IMR-90 (cell line): ENCODE results near the gene MZT1. TPM values are rescaled to one million over a fixed set of nuclear protein-coding genes. Genes with fewer than 3 reads are reported as not detected.

Experiments used
- ATAC-seq: fragments of 200-7000 bp; cut with Tn5 transposase; 2 replicates; pipeline ENCODE4 v1.9.1; 2020; ENCODE audit warnings: low read depth, mild to moderate bottlenecking, moderate library complexity
- BruUV-seq: library from RNA; stranded (reverse); fragments of 400-500 nt; replicated peaks from 2 replicates; lab custom pipeline; 2021; lab: Mats Ljungman, UMichigan
- CTCF ChIA-PET: fragments of 300-600 bp; formaldehyde crosslinking; extraction: SDS; loops from one replicate; lab custom pipeline; 2021; ENCODE audit warnings: antibody characterized with exemption; lab: Yijun Ruan, JAX
- POLR2A ChIA-PET: fragments of 300-600 bp; sonication (Branson Sonifier 250); formaldehyde crosslinking; loops from one replicate; lab custom pipeline; 2022; ENCODE audit warnings: antibody characterized with exemption; ENCODE audit not compliant: unreplicated experiment; lab: Charles Lee
- DNase-seq: peaks from one replicate; pipeline ENCODE4 v3.0.0; 2013
- H2AFZ ChIP-seq: replicated peaks from 2 replicates; pipeline ENCODE3; 2013; ENCODE audit warnings: low read length, mild to moderate bottlenecking; ENCODE audit not compliant: poor library complexity
- H2AK5ac ChIP-seq: 2 replicates; pipeline ENCODE4 v1.6.1; 2013; ENCODE audit warnings: low read depth, low read length, inconsistent platforms
- H2AK9ac ChIP-seq: replicated peaks from 2 replicates; pipeline ENCODE3; 2013; ENCODE audit warnings: mild to moderate bottlenecking, low read depth, low read length, moderate library complexity; ENCODE audit not compliant: poor library complexity
- H2BK120ac ChIP-seq: 2 replicates; pipeline ENCODE4 v1.6.1; 2013; ENCODE audit warnings: low read depth, low read length, inconsistent platforms
- H2BK15ac ChIP-seq: 3 replicates; pipeline ENCODE4 v1.6.1; 2013; ENCODE audit warnings: low read depth, low read length, inconsistent platforms
- H2BK20ac ChIP-seq: 2 replicates; pipeline ENCODE4 v1.6.1; 2013; ENCODE audit warnings: low read depth, mild to moderate bottlenecking, inconsistent platforms, low read length, moderate library complexity
- H2BK5ac ChIP-seq: 2 replicates; pipeline ENCODE4 v1.6.1; 2013; ENCODE audit warnings: mild to moderate bottlenecking, low read depth, low read length, inconsistent platforms; ENCODE audit not compliant: poor library complexity, severe bottlenecking
- H3K14ac ChIP-seq: replicated peaks from 2 replicates; pipeline ENCODE4 v1.6.1; 2013; ENCODE audit warnings: low read depth, low read length, inconsistent platforms
- H3K18ac ChIP-seq: 2 replicates; pipeline ENCODE4 v1.6.1; 2013; ENCODE audit warnings: low read depth, low read length, control low read depth
- H3K23ac ChIP-seq: 2 replicates; pipeline ENCODE4 v1.6.1; 2013; ENCODE audit warnings: low read depth, low read length, inconsistent platforms
- H3K27ac ChIP-seq: 2 replicates; pipeline ENCODE4 v1.5.1; 2013; ENCODE audit warnings: mild to moderate bottlenecking, control low read depth, low read length; ENCODE audit not compliant: insufficient read depth
- H3K27me3 ChIP-seq: 2 replicates; pipeline ENCODE4 v1.6.1; 2013; ENCODE audit warnings: low read length; ENCODE audit not compliant: control insufficient read depth, insufficient read depth
- H3K36me3 ChIP-seq: 2 replicates; pipeline ENCODE4 v1.6.1; 2013; ENCODE audit warnings: low read length, mixed read lengths; ENCODE audit not compliant: control insufficient read depth, insufficient read depth
- H3K4ac ChIP-seq: 2 replicates; pipeline ENCODE4 v1.6.1; 2013; ENCODE audit warnings: low read depth, low read length, inconsistent platforms
- H3K4me1 ChIP-seq: 2 replicates; pipeline ENCODE4 v1.6.1; 2013; ENCODE audit warnings: low read length, mixed read lengths; ENCODE audit not compliant: control insufficient read depth, insufficient read depth
- H3K4me2 ChIP-seq: 2 replicates; pipeline ENCODE4 v1.6.1; 2013; ENCODE audit warnings: low read depth, mild to moderate bottlenecking, control low read depth, low read length, moderate library complexity
- H3K4me3 ChIP-seq: 2 replicates; pipeline ENCODE4 v1.5.1; 2013; ENCODE audit warnings: low read depth, mild to moderate bottlenecking, control low read depth, low read length, moderate library complexity; ENCODE audit not compliant: insufficient read depth
- H3K56ac ChIP-seq: 2 replicates; pipeline ENCODE4 v1.6.1; 2013; ENCODE audit warnings: low read length, inconsistent platforms; ENCODE audit not compliant: insufficient read depth; ENCODE audit errors: extremely low read depth
- H3K79me1 ChIP-seq, 2 experiments: 2 replicates each; pipeline ENCODE4 v1.6.1; 2013; ENCODE audit warnings: low read length in 2 of 2, inconsistent platforms in 1 of 2, low read depth in 1 of 2
- H3K9ac ChIP-seq: 2 replicates; pipeline ENCODE4 v1.6.1; 2013; ENCODE audit warnings: low read depth, low read length, control low read depth
- H3K9me1 ChIP-seq: 2 replicates; pipeline ENCODE4 v1.6.1; 2013; ENCODE audit warnings: low read length, inconsistent platforms; ENCODE audit not compliant: insufficient read depth
- H3K9me3 ChIP-seq: 2 replicates; pipeline ENCODE4 v1.6.1; 2013; ENCODE audit warnings: low read length; ENCODE audit not compliant: control insufficient read depth, insufficient read depth
- H4K20me1 ChIP-seq: 2 replicates; pipeline ENCODE4 v1.6.1; 2013; ENCODE audit warnings: low read length, inconsistent platforms; ENCODE audit not compliant: insufficient read depth
- H4K5ac ChIP-seq: 2 replicates; pipeline ENCODE4 v1.6.1; 2013; ENCODE audit warnings: mild to moderate bottlenecking, low read depth, low read length, control low read depth
- H4K8ac ChIP-seq, 2 experiments: 2 replicates each; pipeline ENCODE4 v1.6.1; 2013; ENCODE audit warnings: low read depth in 2 of 2, low read length in 2 of 2, control low read depth in 1 of 2, inconsistent platforms in 1 of 2
- H4K91ac ChIP-seq: 2 replicates; pipeline ENCODE4 v1.6.1; 2013; ENCODE audit warnings: low read depth, low read length, inconsistent platforms; ENCODE audit not compliant: insufficient read depth
- BHLHE40 ChIP-seq: fragments of 150-350 bp; IDR thresholded peaks from 2 replicates; pipeline ENCODE4 v1.6.1; 2016; ENCODE audit warnings: mild to moderate bottlenecking, low read depth, low read length
- CEBPB ChIP-seq: IDR thresholded peaks from 2 replicates; pipeline ENCODE4 v1.6.1; 2012; ENCODE audit warnings: low read depth, low read length, improper control_type of control experiment
- CHD1 ChIP-seq: IDR thresholded peaks from 2 replicates; pipeline ENCODE4 v1.6.1; 2012; ENCODE audit warnings: low read depth, low read length, improper control_type of control experiment
- FOS ChIP-seq: fragments of 150-350 bp; IDR thresholded peaks from 2 replicates; pipeline ENCODE4 v1.6.1; 2016; ENCODE audit warnings: low read depth, low read length
- MAFK ChIP-seq: IDR thresholded peaks from 2 replicates; pipeline ENCODE4 v1.6.1; 2012; ENCODE audit warnings: low read depth, low read length, improper control_type of control experiment
- MAZ ChIP-seq: IDR thresholded peaks from 2 replicates; pipeline ENCODE4 v1.6.1; 2012; ENCODE audit warnings: low read depth, mild to moderate bottlenecking, low read length, improper control_type of control experiment, moderate library complexity, borderline replicate concordance
- MXI1 ChIP-seq: IDR thresholded peaks from 2 replicates; pipeline ENCODE4 v1.6.1; 2012; ENCODE audit warnings: low read depth, mild to moderate bottlenecking, low read length, moderate library complexity, borderline replicate concordance
- NFE2L2 ChIP-seq: fragments of 150-350 bp; IDR thresholded peaks from 2 replicates; pipeline ENCODE4 v1.6.1; 2016; ENCODE audit warnings: low read depth, mild to moderate bottlenecking, low read length
- POLR2A ChIP-seq: IDR thresholded peaks from 2 replicates; pipeline ENCODE4 v1.6.1; 2012; ENCODE audit warnings: mild to moderate bottlenecking, low read depth, low read length
- RAD21 ChIP-seq: IDR thresholded peaks from 2 replicates; pipeline ENCODE4 v1.6.1; 2012; ENCODE audit warnings: low read length, improper control_type of control experiment
- RCOR1 ChIP-seq: IDR thresholded peaks from 2 replicates; pipeline ENCODE4 v1.6.1; 2012; ENCODE audit warnings: mild to moderate bottlenecking, low read length, improper control_type of control experiment; ENCODE audit not compliant: insufficient replicate concordance
- RFX5 ChIP-seq: IDR thresholded peaks from 2 replicates; pipeline ENCODE4 v1.8.0; 2012; ENCODE audit warnings: low read depth, mild to moderate bottlenecking, low read length, moderate library complexity
- SMC3 ChIP-seq: fragments of 150-350 bp; IDR thresholded peaks from 2 replicates; pipeline ENCODE4 v1.6.1; 2016; ENCODE audit warnings: low read depth, mild to moderate bottlenecking, antibody characterized with exemption, low read length, moderate library complexity
- USF2 ChIP-seq: fragments of 150-350 bp; IDR thresholded peaks from 2 replicates; pipeline ENCODE4 v1.6.1; 2017; ENCODE audit warnings: mild to moderate bottlenecking, antibody characterized with exemption, low read length, low read depth
- WGBS, 2 experiments: methylation state at CpG; one replicate each; pipeline versions ENCODE4 v1.1.5 to v1.1.7; 2013; ENCODE audit warnings: missing lambda C conversion rate in 2 of 2; ENCODE audit not compliant: insufficient read length in 1 of 2; ENCODE audit errors: extremely low coverage in 2 of 2; 5-methylcytosine and 5-hydroxymethylcytosine counted together
- dilution Hi-C: fragments of 300-500 bp; cut with HindIII; formaldehyde crosslinking; loops from one replicate; pipeline ENCODE4 v1.14.3; 2018; ENCODE audit warnings: low sequenced_read_pairs; ENCODE audit not compliant: unreplicated experiment
- in situ Hi-C: fragments of 300-500 bp; cut with MboI; formaldehyde crosslinking; loops from 3 replicates; pipeline ENCODE4 v1.14.3; 2019; ENCODE audit warnings: low sequenced_read_pairs, inconsistent platforms, mixed read lengths
- intact Hi-C: fragments of 100-400 bp; cut with micrococcal nuclease; formaldehyde crosslinking; loops from 2 replicates; pipeline ENCODE4 v1.10.0; 2022
- polyA plus RNA-seq, 3 experiments: library from polyadenylated mRNA; depleted of rRNA; stranded (reverse); fragments of >200 nt; gene quantifications; 2 replicates each; pipeline ENCODE4 v1.2.3, GENCODE V29; 2012; ENCODE audit warnings: low replicate concordance in 1 of 3
- total RNA-seq: library from RNA; depleted of rRNA; stranded (reverse); fragments of >200 nt; gene quantifications from 2 replicates; pipeline ENCODE4 v1.2.3, GENCODE V29; 2012
- TF ChIP-seq, protein P1 (sequence below): conservative IDR thresholded peaks from 2 replicates; pipeline ENCODE4 v1.5.1; 2012; ENCODE audit warnings: mild to moderate bottlenecking, low read depth, low read length, improper control_type of control experiment
- TF ChIP-seq, protein P2 (sequence below): fragments of 150-350 bp; IDR thresholded peaks from 2 replicates; pipeline ENCODE4 v1.6.1; 2016; ENCODE audit warnings: low read depth, mild to moderate bottlenecking, low read length, moderate library complexity, borderline replicate concordance

Gene MZT1
- total and polyA plus RNA-seq, 2 of the 4 experiments (the other 2 are of a cell fraction): 3.6 to 5.3 TPM

DNA sequence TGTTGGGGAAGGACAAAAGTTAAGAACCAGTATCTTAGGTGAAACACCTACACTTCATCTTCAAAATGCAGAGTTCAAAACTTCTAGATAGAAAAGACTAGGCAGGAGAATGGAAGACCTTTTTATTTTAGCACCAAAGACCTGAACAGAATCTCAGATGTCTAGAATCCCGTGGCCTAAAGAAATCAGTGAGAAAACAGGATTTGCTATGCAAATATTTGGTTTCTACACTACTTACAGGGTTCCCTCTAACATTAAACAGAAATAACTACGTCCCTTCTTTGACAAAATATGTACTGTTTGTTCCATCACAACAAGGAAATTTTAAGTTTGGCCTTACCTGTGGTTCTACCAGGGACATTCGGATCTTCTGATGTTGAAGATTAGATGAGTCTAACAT is 32.8 kb upstream of the MZT1 start:
- Histone ChIP-seq H3K27ac (no peak overlapping the region), H2AK5ac (no peak overlapping the region), H3K9ac (no peak overlapping the region), H3K4me2 (no peak overlapping the region), H3K14ac (no peak overlapping the region), H4K91ac (no peak overlapping the region), H4K20me1 (no peaks in the 10 kb centered on the region), H3K9me3 (no peaks in the 10 kb centered on the region), H3K4me1 (no peaks in the 10 kb centered on the region), H3K27me3 (no peaks in the 10 kb centered on the region), H3K4ac (no peak overlapping the region), H2AFZ (no peak overlapping the region), H4K5ac (no peak overlapping the region), H3K56ac (no peak overlapping the region), H2BK5ac (no peak overlapping the region), H3K23ac (no peak overlapping the region), H2AK9ac (no peak overlapping the region), H2BK15ac (no peak overlapping the region), H4K8ac (no peak overlapping the region), H2BK120ac (no peak overlapping the region), H3K79me1 (0 out of 4 replicates have a peak, but pooled peaks cover 0 to under 1% of the 10 kb centered on the region in 2 experiments), H3K36me3 (peaks cover 34% of the 10 kb centered on the region), H3K4me3 (no peak overlapping the region), H2BK20ac (no peak overlapping the region), H3K18ac (no peak overlapping the region), H3K9me1 (no peaks in the 10 kb centered on the region)
- dilution Hi-C loops: no loop called here
- DNase-seq: no peak
- ChIA-PET POLR2A (no interaction called here), CTCF (no interaction called here)
- WGBS, 2 experiments: no CpG with 5 or more reads among the region's 3 CpGs
- intact Hi-C loops: loop anchor here (2.0 kb wide), 1 partner anchor 15 kb away; no protein-coding TSS in a partner anchor
- in situ Hi-C loops: no loop called here
- no peak for ATAC-seq
- BruUV-seq: no TSS peak
- TF ChIP-seq NFE2L2 (no peak), FOS (no peak), SMC3 (no peak), BHLHE40 (no peak), POLR2A (no peak), USF2 (no peak), MXI1 (no peak), MAFK (no peak), CHD1 (no peak), CEBPB (no peak), RAD21 (no peak), RCOR1 (no peak), MAZ (no peak), RFX5 (no peak)
- TF ChIP-seq, protein P1, sequence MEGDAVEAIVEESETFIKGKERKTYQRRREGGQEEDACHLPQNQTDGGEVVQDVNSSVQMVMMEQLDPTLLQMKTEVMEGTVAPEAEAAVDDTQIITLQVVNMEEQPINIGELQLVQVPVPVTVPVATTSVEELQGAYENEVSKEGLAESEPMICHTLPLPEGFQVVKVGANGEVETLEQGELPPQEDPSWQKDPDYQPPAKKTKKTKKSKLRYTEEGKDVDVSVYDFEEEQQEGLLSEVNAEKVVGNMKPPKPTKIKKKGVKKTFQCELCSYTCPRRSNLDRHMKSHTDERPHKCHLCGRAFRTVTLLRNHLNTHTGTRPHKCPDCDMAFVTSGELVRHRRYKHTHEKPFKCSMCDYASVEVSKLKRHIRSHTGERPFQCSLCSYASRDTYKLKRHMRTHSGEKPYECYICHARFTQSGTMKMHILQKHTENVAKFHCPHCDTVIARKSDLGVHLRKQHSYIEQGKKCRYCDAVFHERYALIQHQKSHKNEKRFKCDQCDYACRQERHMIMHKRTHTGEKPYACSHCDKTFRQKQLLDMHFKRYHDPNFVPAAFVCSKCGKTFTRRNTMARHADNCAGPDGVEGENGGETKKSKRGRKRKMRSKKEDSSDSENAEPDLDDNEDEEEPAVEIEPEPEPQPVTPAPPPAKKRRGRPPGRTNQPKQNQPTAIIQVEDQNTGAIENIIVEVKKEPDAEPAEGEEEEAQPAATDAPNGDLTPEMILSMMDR: no peak
- TF ChIP-seq, protein P2, sequence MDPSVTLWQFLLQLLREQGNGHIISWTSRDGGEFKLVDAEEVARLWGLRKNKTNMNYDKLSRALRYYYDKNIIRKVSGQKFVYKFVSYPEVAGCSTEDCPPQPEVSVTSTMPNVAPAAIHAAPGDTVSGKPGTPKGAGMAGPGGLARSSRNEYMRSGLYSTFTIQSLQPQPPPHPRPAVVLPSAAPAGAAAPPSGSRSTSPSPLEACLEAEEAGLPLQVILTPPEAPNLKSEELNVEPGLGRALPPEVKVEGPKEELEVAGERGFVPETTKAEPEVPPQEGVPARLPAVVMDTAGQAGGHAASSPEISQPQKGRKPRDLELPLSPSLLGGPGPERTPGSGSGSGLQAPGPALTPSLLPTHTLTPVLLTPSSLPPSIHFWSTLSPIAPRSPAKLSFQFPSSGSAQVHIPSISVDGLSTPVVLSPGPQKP: no peak
